Spinal cord (tissue), 10 donors: ENCODE measurements around the gene CHEK1. TPM values are rescaled to one million over a fixed set of nuclear protein-coding genes. Genes with fewer than 3 reads are reported as not detected.
"Not testable (repeated sequence)": the region's sequence is repeated elsewhere in the genome, so short reads cannot be mapped to it uniquely, and the experiment has no call there.

Source experiments
- DNase-seq, 6 donors: peaks; one replicate each; pipeline versions ENCODE4 v3.0.0 to v3.0.0-alpha.2; 2013 to 2015; ENCODE audit warnings: low spot score in 6 of 6, low read depth in 4 of 6
- H3K27ac ChIP-seq: one replicate; pipeline ENCODE4 v1.5.1; 2013; ENCODE audit warnings: low read depth, low read length, control low read depth
- H3K27me3 ChIP-seq: one replicate; pipeline ENCODE4 v1.6.1; 2013; ENCODE audit warnings: low read length; ENCODE audit not compliant: control insufficient read depth, insufficient read depth
- H3K36me3 ChIP-seq: one replicate; pipeline ENCODE4 v1.6.1; 2013; ENCODE audit warnings: low read length; ENCODE audit not compliant: control insufficient read depth, insufficient read depth
- H3K4me1 ChIP-seq: one replicate; pipeline ENCODE4 v1.6.1; 2013; ENCODE audit warnings: low read length; ENCODE audit not compliant: control insufficient read depth, insufficient read depth
- H3K4me3 ChIP-seq: one replicate; pipeline ENCODE4 v1.5.1; 2013; ENCODE audit warnings: low read depth, low read length, control low read depth
- H3K9me3 ChIP-seq: one replicate; pipeline ENCODE4 v1.6.1; 2013; ENCODE audit warnings: low read length; ENCODE audit not compliant: control insufficient read depth, insufficient read depth
- WGBS: methylation state at CpG from one replicate; pipeline ENCODE4 v1.1.5; 2013; ENCODE audit warnings: missing lambda C conversion rate; ENCODE audit not compliant: insufficient coverage; 5-methylcytosine and 5-hydroxymethylcytosine counted together
- long read RNA-seq, 4 donors: transcript quantifications; one replicate each; lab custom pipeline, GENCODE V29; 2026
- polyA plus RNA-seq, 2 donors: library from polyadenylated mRNA; unstranded; fragments of 120-200 nt; gene quantifications; one replicate each; pipeline ENCODE4 v1.2.1, GENCODE V29; 2013; ENCODE audit not compliant: insufficient read length in 2 of 2
- total RNA-seq, 2 donors: library from RNA; depleted of rRNA in 1 of 2; stranded (reverse); fragments of 120-200 nt in 1 of 2; fragments of >200 nt in 1 of 2; gene quantifications; one replicate each; pipeline versions ENCODE4 v1.2.3 to v1.2.4, GENCODE V29; 2013 to 2014
- donor health status: healthy.

CHEK1 gene
- 10 to 100 TPM; 12.5 to 15.4 TPM for total RNA-seq
- polyA plus RNA-seq: 10 to 100 TPM in 1 of 2 donors, 1 to 10 TPM in 1; 8.5 to 10.6 TPM
- long read RNA-seq, donor 1, full-length matches to known transcripts: 3 of 3 reads
- long read RNA-seq, donor 1, partial matches to known transcripts: 0 of 3 reads
- long read RNA-seq, donor 1, other reads (novel, unspliced or antisense): 0 of 3 reads
- long read RNA-seq, donor 2: 0 reads
- long read RNA-seq, donor 3, partial matches to known transcripts: 0 of 1 reads
- long read RNA-seq, donor 3, other reads (novel, unspliced or antisense): 0 of 1 reads
- long read RNA-seq, donor 4, full-length matches to known transcripts: 1 of 1 reads
- long read RNA-seq, donor 4, partial matches to known transcripts: 0 of 1 reads
- long read RNA-seq, donor 4, other reads (novel, unspliced or antisense): 0 of 1 reads

GRCh38 chr11:125624756-125625213 lies at the start of gene CHEK1:
Gene CHEK1 (plus strand): TSS chr11:125625163. CDS start chr11:125626769, 1,606 bp downstream.
- Histone ChIP-seq H3K4me3 (peak within 1 kb of the TSS; percentile 78), H3K27me3 (no peaks in the 10 kb centered on the region), H3K27ac (peak within 1 kb of the TSS; percentile 99), H3K4me1 (peaks cover 20% of the 10 kb centered on the region), H3K36me3 (peaks cover 12% of the 10 kb centered on the region), H3K9me3 (no peaks in the 10 kb centered on the region)
- no CpG with 5 or more reads among the region's 9 CpGs for WGBS
- peak in 1 of 6 donors; percentile 1 for DNase-seq

GRCh38 chr11:125577181-125577580 lies 47.8 kb upstream of the CHEK1 start:
- H3K9me3 ChIP-seq, H3K4me1 ChIP-seq, H3K27me3 ChIP-seq, H3K27ac ChIP-seq, H3K4me3 ChIP-seq, DNase-seq: not testable (repeated sequence)
- 100% methylated on average over 1 of the region's 14 CpGs for WGBS
- H3K36me3 ChIP-seq: peaks cover 60% of the 10 kb centered on the region

GRCh38 chr11:125578783-125579182 lies 46.2 kb upstream of the CHEK1 start:
- no peaks in the 10 kb centered on the region for H3K9me3 ChIP-seq
- no peaks in the 10 kb centered on the region for H3K4me1 ChIP-seq
- peaks cover 66% of the 10 kb centered on the region for H3K36me3 ChIP-seq
- DNase-seq: no peak
- H3K27ac ChIP-seq: no peak overlapping the region
- H3K27me3 ChIP-seq: no peaks in the 10 kb centered on the region
- no peak overlapping the region for H3K4me3 ChIP-seq
- no CpG with 5 or more reads among the region's 2 CpGs for WGBS

- Histone ChIP-seq H3K9me3 (no peaks in the 10 kb centered on the region), H3K36me3 (peaks cover 69% of the 10 kb centered on the region)
- WGBS: 100% methylated on average over 2 of the region's 5 CpGs
These were observed 45.2 kb upstream of the CHEK1 start for GRCh38 chr11:125579811-125580210.

GRCh38 chr11:125583496-125583895 lies 41.5 kb upstream of the CHEK1 start:
- Histone ChIP-seq H3K27ac (no peak overlapping the region), H3K4me3 (no peak overlapping the region), H3K36me3 (peaks cover 49% of the 10 kb centered on the region), H3K4me1 (no peaks in the 10 kb centered on the region), H3K9me3 (no peaks in the 10 kb centered on the region), H3K27me3 (no peaks in the 10 kb centered on the region)
- WGBS: 95% methylated on average over 10 of the region's 11 CpGs
- DNase-seq: no peak

More at GRCh38 chr11:125579811-125580210, 45.2 kb upstream of the CHEK1 start:
- DNase-seq: no peak
- H3K4me1 ChIP-seq: no peaks in the 10 kb centered on the region
- no peak overlapping the region for H3K4me3 ChIP-seq
- no peaks in the 10 kb centered on the region for H3K27me3 ChIP-seq
- no peak overlapping the region for H3K27ac ChIP-seq

GRCh38 chr11:125585487-125585886 lies 39.5 kb upstream of the CHEK1 start:
- no peak overlapping the region for H3K4me3 ChIP-seq
- no peaks in the 10 kb centered on the region for H3K4me1 ChIP-seq
- H3K36me3 ChIP-seq: peaks cover 31% of the 10 kb centered on the region
- no CpG with 5 or more reads among the region's 1 CpG for WGBS
- H3K27ac ChIP-seq: no peak overlapping the region
- no peak for DNase-seq
- no peaks in the 10 kb centered on the region for H3K9me3 ChIP-seq
- H3K27me3 ChIP-seq: no peaks in the 10 kb centered on the region

GRCh38 chr11:125586623-125587022 lies 38.3 kb upstream of the CHEK1 start:
- H3K4me3 ChIP-seq: no peak overlapping the region
- peaks cover 6% of the 10 kb centered on the region for H3K4me1 ChIP-seq
- no peak overlapping the region for H3K27ac ChIP-seq
- DNase-seq: no peak
- no peaks in the 10 kb centered on the region for H3K27me3 ChIP-seq
- no peaks in the 10 kb centered on the region for H3K9me3 ChIP-seq
- H3K36me3 ChIP-seq: peaks cover 24% of the 10 kb centered on the region
- WGBS: no CpG with 5 or more reads among the region's 3 CpGs

- no peak for DNase-seq
- no peaks in the 10 kb centered on the region for H3K27me3 ChIP-seq
- no peak overlapping the region for H3K27ac ChIP-seq
- no peaks in the 10 kb centered on the region for H3K9me3 ChIP-seq
- peaks cover 9% of the 10 kb centered on the region for H3K4me1 ChIP-seq
- 88% methylated on average over 1 of the region's 1 CpG for WGBS
- H3K36me3 ChIP-seq: peaks cover 19% of the 10 kb centered on the region
- no peak overlapping the region for H3K4me3 ChIP-seq
These were observed 37.5 kb upstream of the CHEK1 start for GRCh38 chr11:125587480-125587879.

GRCh38 chr11:125588505-125588904 lies 36.5 kb upstream of the CHEK1 start:
- Histone ChIP-seq H3K27me3 (no peaks in the 10 kb centered on the region), H3K4me3 (no peak overlapping the region), H3K4me1 (peaks cover 12% of the 10 kb centered on the region), H3K27ac (no peak overlapping the region), H3K9me3 (no peaks in the 10 kb centered on the region), H3K36me3 (peaks cover 13% of the 10 kb centered on the region)
- no peak for DNase-seq
- 75% methylated on average over 1 of the region's 3 CpGs for WGBS
